SU-DHL-6 (cell line): ENCODE measurements around the gene MON2.

Experiments used
- H2AFZ ChIP-seq: fragments of 200-600 bp; sonication (generic); 2 replicates; pipeline ENCODE4 v1.6.1; 2014; ENCODE audit warnings: low read depth, mild to moderate bottlenecking, moderate library complexity, mixed read lengths, antibody characterized with exemption, low read length; ENCODE audit not compliant: severe bottlenecking
- H3F3A ChIP-seq: fragments of 200-600 bp; shearing (Covaris generic); 2 replicates; pipeline ENCODE4 v1.6.0; 2016; ENCODE audit warnings: antibody characterized with exemption, mild to moderate bottlenecking; ENCODE audit not compliant: insufficient read depth
- H3K27ac ChIP-seq: fragments of 200-600 bp; sonication (generic); 2 replicates; pipeline ENCODE4 v1.5.1; 2016; ENCODE audit warnings: low read depth, mild to moderate bottlenecking, low read length, moderate library complexity, mixed read lengths
- H3K27me3 ChIP-seq: fragments of 200-600 bp; sonication (generic), shearing (Covaris generic); 2 replicates; pipeline ENCODE4 v1.6.0; 2014; ENCODE audit warnings: mild to moderate bottlenecking, low read length
- H3K36me3 ChIP-seq: fragments of 200-600 bp; sonication (generic); 2 replicates; pipeline ENCODE4 v1.6.1; 2014; ENCODE audit warnings: mild to moderate bottlenecking, low read length, mixed read lengths
- H3K4me2 ChIP-seq: fragments of 300-600, 200-600 bp; shearing (Covaris generic), sonication (generic); 2 replicates; pipeline ENCODE4 v1.6.0; 2014; ENCODE audit warnings: low read length, low read depth, mild to moderate bottlenecking; ENCODE audit not compliant: poor library complexity, severe bottlenecking
- H3K4me3 ChIP-seq: fragments of 200-600 bp; sonication (generic); 2 replicates; pipeline ENCODE4 v1.5.1; 2014; ENCODE audit warnings: antibody characterized with exemption, low read length, mild to moderate bottlenecking, mixed read lengths; ENCODE audit not compliant: insufficient read depth, poor library complexity, severe bottlenecking
- H3K79me2 ChIP-seq: fragments of 200-600 bp; sonication (generic); 2 replicates; pipeline ENCODE4 v1.6.1; 2014; ENCODE audit warnings: mild to moderate bottlenecking, low read length, moderate library complexity; ENCODE audit not compliant: insufficient read depth
- H3K9ac ChIP-seq: fragments of 200-600 bp; sonication (generic); 2 replicates; pipeline ENCODE4 v1.7.0; 2014; ENCODE audit warnings: mild to moderate bottlenecking, low read length
- H3K9me2 ChIP-seq: fragments of 200-600 bp; sonication (generic); replicated peaks from 2 replicates; pipeline ENCODE4 v1.6.1; 2014; ENCODE audit warnings: low read length; ENCODE audit not compliant: insufficient read depth
- H3K9me3 ChIP-seq: fragments of 200-600 bp; sonication (generic); 2 replicates; pipeline ENCODE4 v1.6.1; 2014; ENCODE audit warnings: low read length, mixed read lengths; ENCODE audit not compliant: insufficient read depth
- H4K20me1 ChIP-seq: fragments of 200-600 bp; sonication (generic); 2 replicates; pipeline ENCODE4 v1.6.1; 2014; ENCODE audit warnings: low read depth, mild to moderate bottlenecking, antibody characterized with exemption, low read length, moderate library complexity, mixed read lengths
- EZH2phosphoT487 ChIP-seq: fragments of 200-600 bp; sonication (generic), shearing (Covaris generic); conservative IDR thresholded peaks from 2 replicates; pipeline ENCODE4 v1.6.1; 2018; ENCODE audit warnings: mild to moderate bottlenecking, antibody characterized with exemption, low read length, moderate library complexity, mixed read lengths
- TF ChIP-seq, protein P1 (sequence below): fragments of 200-600 bp; sonication (generic); IDR thresholded peaks from one replicate; pipeline ENCODE4 v1.5.1; 2017; ENCODE audit warnings: antibody characterized with exemption, mild to moderate bottlenecking, low read length, moderate library complexity; ENCODE audit not compliant: insufficient read depth, poor library complexity, severe bottlenecking

The MON2 gene

DNA sequence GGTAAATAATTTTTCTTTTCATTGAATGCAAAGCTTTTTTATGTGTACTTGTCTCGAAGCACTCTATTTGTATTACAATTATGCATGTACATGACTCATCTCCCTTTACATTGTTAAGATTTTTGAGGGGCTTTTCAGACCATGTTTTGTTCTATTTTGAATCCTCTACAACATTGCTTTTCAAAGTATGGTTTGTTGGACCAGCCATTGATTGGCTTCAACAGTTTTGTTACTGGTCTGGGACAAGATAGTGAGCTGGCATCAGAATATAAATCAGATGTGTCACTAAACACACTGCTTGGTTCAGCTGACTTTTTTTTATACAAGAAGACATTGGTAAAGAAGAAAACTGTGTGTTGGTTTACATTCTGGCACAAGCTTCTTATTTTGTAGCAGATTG, 122.3 kb downstream of the MON2 start:
- Histone ChIP-seq H3K27me3 (no peaks in the 10 kb centered on the region), H3F3A (no peaks in the 10 kb centered on the region; the same call in 1 of the 2 replicates), H3K9me3 (no peaks in the 10 kb centered on the region), H3K9ac (no peak overlapping the region), H3K36me3 (peaks cover 11% of the 10 kb centered on the region; the same call in 1 of the 2 replicates), H3K9me2 (no peaks in the 10 kb centered on the region), H2AFZ (no peak overlapping the region), H3K4me2 (no peak overlapping the region), H3K27ac (no peak overlapping the region), H3K79me2 (no peaks in the 10 kb centered on the region), H4K20me1 (no peaks in the 10 kb centered on the region), H3K4me3 (no peak overlapping the region)
- TF ChIP-seq, protein P1, sequence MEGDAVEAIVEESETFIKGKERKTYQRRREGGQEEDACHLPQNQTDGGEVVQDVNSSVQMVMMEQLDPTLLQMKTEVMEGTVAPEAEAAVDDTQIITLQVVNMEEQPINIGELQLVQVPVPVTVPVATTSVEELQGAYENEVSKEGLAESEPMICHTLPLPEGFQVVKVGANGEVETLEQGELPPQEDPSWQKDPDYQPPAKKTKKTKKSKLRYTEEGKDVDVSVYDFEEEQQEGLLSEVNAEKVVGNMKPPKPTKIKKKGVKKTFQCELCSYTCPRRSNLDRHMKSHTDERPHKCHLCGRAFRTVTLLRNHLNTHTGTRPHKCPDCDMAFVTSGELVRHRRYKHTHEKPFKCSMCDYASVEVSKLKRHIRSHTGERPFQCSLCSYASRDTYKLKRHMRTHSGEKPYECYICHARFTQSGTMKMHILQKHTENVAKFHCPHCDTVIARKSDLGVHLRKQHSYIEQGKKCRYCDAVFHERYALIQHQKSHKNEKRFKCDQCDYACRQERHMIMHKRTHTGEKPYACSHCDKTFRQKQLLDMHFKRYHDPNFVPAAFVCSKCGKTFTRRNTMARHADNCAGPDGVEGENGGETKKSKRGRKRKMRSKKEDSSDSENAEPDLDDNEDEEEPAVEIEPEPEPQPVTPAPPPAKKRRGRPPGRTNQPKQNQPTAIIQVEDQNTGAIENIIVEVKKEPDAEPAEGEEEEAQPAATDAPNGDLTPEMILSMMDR: no peak
- TF ChIP-seq EZH2phosphoT487: no peak

DNA sequence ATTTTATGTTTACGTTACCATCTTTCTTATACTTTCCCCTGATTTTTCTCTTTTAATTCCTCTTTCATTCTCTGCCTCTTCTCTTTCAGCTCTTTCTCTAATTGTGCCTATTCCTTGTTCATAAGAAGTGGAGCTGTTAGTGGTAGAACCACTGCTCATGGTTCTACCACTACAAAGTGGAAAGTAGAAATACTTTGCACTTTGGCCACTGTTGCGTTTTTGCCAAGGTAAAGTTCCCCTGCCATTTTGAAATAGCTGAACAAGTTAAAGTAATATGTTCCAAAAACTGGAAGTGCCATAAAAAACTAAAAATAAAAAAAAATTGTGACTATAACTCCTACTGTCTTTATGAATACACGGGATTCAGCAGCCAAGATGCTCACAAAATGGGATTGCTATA, 130.6 kb downstream of the MON2 start:
- H3F3A ChIP-seq: peaks cover 27% of the 10 kb centered on the region
- H3K9ac ChIP-seq: no peak overlapping the region
- TF ChIP-seq, protein P1: no peak
- TF ChIP-seq EZH2phosphoT487: no peak
- H3K9me3 ChIP-seq: no peaks in the 10 kb centered on the region
- no peak overlapping the region for H2AFZ ChIP-seq
- no peaks in the 10 kb centered on the region for H3K27me3 ChIP-seq
- no peaks in the 10 kb centered on the region for H3K79me2 ChIP-seq
- no peak overlapping the region for H3K4me2 ChIP-seq
- H3K27ac ChIP-seq: no peak overlapping the region
- peaks cover 5% of the 10 kb centered on the region; the same call in 1 of the 2 replicates for H3K36me3 ChIP-seq
- no peaks in the 10 kb centered on the region for H4K20me1 ChIP-seq
- no peak overlapping the region for H3K4me3 ChIP-seq
- no peaks in the 10 kb centered on the region for H3K9me2 ChIP-seq

DNA sequence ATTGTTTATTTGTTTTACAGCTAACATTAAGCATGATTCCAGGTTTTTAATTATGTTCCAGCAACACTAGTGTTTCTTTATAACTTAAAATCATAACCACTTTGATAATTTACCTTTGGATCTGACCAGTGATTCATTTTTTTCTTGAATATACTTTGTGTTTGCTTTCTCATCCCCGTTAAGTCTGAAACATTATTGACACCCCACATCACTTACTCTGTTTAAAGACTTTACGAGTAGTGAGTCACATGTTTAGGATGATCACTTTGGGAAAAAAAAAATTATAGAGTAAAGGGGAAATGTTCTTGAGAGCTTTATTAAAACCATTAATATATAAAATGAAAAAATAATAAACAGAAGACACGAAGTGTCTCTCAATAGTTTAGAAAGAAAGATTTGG, 132.2 kb downstream of the MON2 start:
- Histone ChIP-seq H3F3A (peaks cover 33% of the 10 kb centered on the region), H2AFZ (no peak overlapping the region), H3K9ac (no peak overlapping the region), H3K27me3 (no peaks in the 10 kb centered on the region), H3K27ac (no peak overlapping the region), H3K9me3 (no peaks in the 10 kb centered on the region), H3K4me2 (no peak overlapping the region), H3K4me3 (no peak overlapping the region), H3K36me3 (no peaks in the 10 kb centered on the region), H3K79me2 (peaks cover 2% of the 10 kb centered on the region; the same call in 1 of the 2 replicates), H3K9me2 (no peaks in the 10 kb centered on the region), H4K20me1 (no peaks in the 10 kb centered on the region)
- TF ChIP-seq EZH2phosphoT487: no peak
- TF ChIP-seq, protein P1: no peak
